Lower leg skin (tissue), 4 donors: ENCODE measurements around the gene SYNJ2BP. TPM values are rescaled to one million over a fixed set of nuclear protein-coding genes. Genes with fewer than 3 reads are reported as not detected.
"Not testable (repeated sequence)": the region's sequence is repeated elsewhere in the genome, so short reads cannot be mapped to it uniquely, and the experiment has no call there.

ENCODE experiments used
- DNase-seq, 2 donors: peaks; one replicate each; pipeline ENCODE4 v3.0.0-alpha.2; 2019; ENCODE audit warnings: low spot score in 2 of 2
- H3K4me3 ChIP-seq: fragments of 200-600 bp; sonication (generic); 2 replicates; pipeline ENCODE4 v1.5.1; 2017; ENCODE audit warnings: mild to moderate bottlenecking, low read depth; ENCODE audit not compliant: poor library complexity, severe bottlenecking
- CTCF ChIP-seq, 3 donors: fragments of 450-650 bp; IDR thresholded peaks; one replicate each; pipeline ENCODE4 v1.5.1; 2016; ENCODE audit warnings: antibody characterized with exemption in 3 of 3, mild to moderate bottlenecking in 3 of 3, moderate library complexity in 2 of 3
- POLR2A ChIP-seq, 2 donors: fragments of 450-650 bp; IDR thresholded peaks; one replicate each; pipeline ENCODE4 v1.6.1; 2016 to 2017; ENCODE audit warnings: antibody characterized with exemption in 2 of 2, mild to moderate bottlenecking in 1 of 2, moderate library complexity in 1 of 2
- WGBS, 2 donors: methylation state at CpG; one replicate each; pipeline ENCODE4 v1.1.5; 2018; 5-methylcytosine and 5-hydroxymethylcytosine counted together
- intact Hi-C: fragments of 100-400 bp; cut with DNase I; formaldehyde crosslinking; loops from one replicate; pipeline ENCODE4 v1.15.0; 2023; ENCODE audit warnings: low total_unique reads
- total RNA-seq, 4 donors: library from RNA; depleted of rRNA; stranded (reverse); fragments of >200 nt; gene quantifications; one replicate each; pipeline ENCODE4 v1.1.0, GENCODE V29; 2016

Gene SYNJ2BP
- total RNA-seq, 4 donors from 2014 or later: 5.9 to 14.5 (median 10.5) TPM

DNA sequence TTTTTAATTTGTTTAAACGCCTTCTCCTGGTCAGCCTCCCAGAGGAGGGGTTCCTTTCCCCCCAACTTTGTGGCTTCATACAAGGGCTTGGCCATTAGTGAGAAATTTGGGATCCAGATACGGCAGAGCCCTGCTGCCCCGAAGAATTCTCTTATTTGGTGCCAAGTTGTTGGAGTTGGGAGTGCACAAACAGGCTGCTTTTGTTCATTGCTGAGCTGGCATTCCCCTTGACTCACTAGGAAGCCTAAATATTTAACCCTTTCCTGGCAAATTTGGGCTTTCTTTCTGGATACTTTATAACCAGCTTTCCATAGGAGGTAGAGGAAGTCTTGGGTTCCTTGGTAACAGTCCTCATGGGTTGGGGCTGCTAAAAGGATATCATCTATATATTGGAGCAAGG lies 24.8 kb upstream of the SYNJ2BP start:
- DNase-seq: no peak
- TF ChIP-seq POLR2A (IDR thresholded peaks at IDR 0.05): no peak
- no peak for TF ChIP-seq CTCF (IDR thresholded peaks at IDR 0.05)
- no peak overlapping the region for H3K4me3 ChIP-seq
- WGBS, 2 donors: 56 to 80% methylated on average over 3 of the region's 3 CpGs
- intact Hi-C loops: no loop called here

DNA sequence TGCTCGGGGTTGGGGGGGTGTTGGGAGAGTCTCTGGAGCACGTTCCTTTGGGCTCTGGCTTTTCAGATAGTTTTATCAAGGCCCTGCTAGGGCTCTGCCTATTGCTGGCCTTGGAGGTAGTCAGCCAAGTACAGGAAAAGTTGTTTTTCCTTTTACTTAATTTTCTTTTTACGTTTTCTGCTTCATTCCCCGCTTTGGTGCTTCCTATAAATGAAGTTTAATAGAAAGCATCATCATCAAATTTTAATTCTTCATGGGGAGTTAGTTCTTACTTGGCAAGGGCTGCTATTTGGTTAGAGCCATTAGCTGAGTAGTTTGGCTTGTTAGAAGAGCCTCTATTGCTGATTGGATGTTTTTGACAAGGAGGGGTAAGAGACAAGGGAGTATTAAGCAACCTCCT lies 20.0 kb upstream of the SYNJ2BP start:
- intact Hi-C loops: no loop called here
- WGBS, 2 donors: 43 to 52% methylated on average over 4 of the region's 4 CpGs
- DNase-seq: no peak

GRCh38 chr14:70426555-70426954 lies 9.7 kb upstream of the SYNJ2BP start:
- intact Hi-C loops, H3K4me3 ChIP-seq, DNase-seq: not testable (repeated sequence)
- 65 to 80% methylated on average over 4 of the region's 4 CpGs for WGBS, 2 donors

More for the DNA sequence above, 20.0 kb upstream of the SYNJ2BP start:
- no peak for TF ChIP-seq CTCF (IDR thresholded peaks at IDR 0.05)
- no peak for TF ChIP-seq POLR2A (IDR thresholded peaks at IDR 0.05)
- H3K4me3 ChIP-seq: no peak overlapping the region

- TF ChIP-seq CTCF (IDR thresholded peaks at IDR 0.05) (no peak), POLR2A (IDR thresholded peaks at IDR 0.05) (no peak)
- 5 to 8% methylated on average over 1 of the region's 1 CpG for WGBS, 2 donors
- no peak overlapping the region for H3K4me3 ChIP-seq
- intact Hi-C loops: no loop called here
- no peak for DNase-seq
These were observed 8.5 kb upstream of the SYNJ2BP start for GRCh38 chr14:70425354-70425753.

DNA sequence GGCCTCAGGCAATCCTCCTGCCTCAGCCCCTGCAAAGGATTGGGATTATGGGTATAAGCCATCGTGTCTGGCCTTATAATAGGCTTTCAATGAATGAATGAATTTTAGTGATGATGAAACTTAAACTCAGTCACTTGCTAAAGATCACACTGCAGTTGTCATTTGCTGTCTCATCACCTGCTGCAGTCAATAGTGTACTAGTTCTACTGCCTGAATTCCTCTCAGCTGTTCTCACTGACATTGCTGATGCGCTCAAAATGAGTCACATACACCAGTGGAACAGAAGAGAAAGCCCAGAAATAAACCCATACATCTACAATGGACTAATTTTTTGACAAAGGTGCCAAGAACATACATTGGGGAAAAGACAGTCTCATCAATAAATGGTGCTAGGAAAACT lies 5.6 kb upstream of the SYNJ2BP start:
- TF ChIP-seq POLR2A (IDR thresholded peaks at IDR 0.05): no peak
- no peak for TF ChIP-seq CTCF (IDR thresholded peaks at IDR 0.05)
- no peak for DNase-seq
- WGBS, 2 donors: 91 to 92% methylated on average over 2 of the region's 2 CpGs
- H3K4me3 ChIP-seq: no peak overlapping the region
- intact Hi-C loops: no loop called here

DNA sequence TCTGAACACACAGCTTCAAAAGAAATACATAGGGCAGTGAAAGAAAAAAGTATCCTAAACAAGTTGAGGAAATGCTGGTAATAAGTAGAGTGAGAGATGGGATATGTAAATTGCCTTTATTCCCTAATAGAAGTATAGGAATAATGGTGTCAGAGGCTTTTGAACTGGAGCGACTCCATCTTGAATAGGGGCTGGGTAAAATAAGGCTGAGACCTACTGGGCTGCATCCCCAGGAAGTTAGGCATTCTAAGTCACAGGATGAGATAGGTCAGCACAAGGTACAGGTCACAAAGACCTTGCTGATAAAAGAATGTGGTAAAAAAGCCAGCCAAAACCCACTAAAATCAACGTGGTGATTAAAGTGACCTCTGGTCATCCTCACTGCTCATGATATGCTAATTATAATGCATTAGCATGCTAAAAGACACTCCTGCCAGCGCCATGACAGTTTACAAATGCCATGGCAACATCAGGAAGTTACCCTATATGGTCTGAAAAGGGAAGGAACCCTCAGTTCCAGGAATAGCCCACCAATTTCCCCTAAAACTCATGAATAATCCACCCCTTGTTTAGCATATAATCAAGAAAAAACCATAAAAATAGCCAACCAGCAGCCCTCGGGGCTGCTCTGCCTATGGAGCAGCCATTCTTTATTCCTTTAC lies 2.5 kb upstream of the SYNJ2BP start:
- DNase-seq, H3K4me3 ChIP-seq, intact Hi-C loops: not testable (repeated sequence)
- 62% methylated on average over 4 of the region's 4 CpGs for WGBS, 2 donors

- WGBS, 2 donors: 2 to 4% methylated on average over 9 of the region's 9 CpGs
- intact Hi-C loops: no loop called here
- no peak for DNase-seq
- H3K4me3 ChIP-seq: peak overlapping the region; percentile 55
- no peak for TF ChIP-seq POLR2A (IDR thresholded peaks at IDR 0.05)
- TF ChIP-seq CTCF (IDR thresholded peaks at IDR 0.05): no peak
These were observed 559 bp downstream of the SYNJ2BP start for GRCh38 chr14:70416338-70416724.
